Transverse colon (tissue), 4 donors: ENCODE data around the gene DENND2A. TPM values are rescaled to one million over a fixed set of nuclear protein-coding genes. Genes with fewer than 3 reads are reported as not detected.

Experiments used
- DNase-seq: peaks from one replicate; pipeline ENCODE4 v3.0.0-alpha.2; 2019
- H3K27ac ChIP-seq, 4 donors: fragments of 200-600 bp; sonication (generic); 2 replicates each; pipeline ENCODE4 v1.5.1; 2016 to 2018; ENCODE audit warnings: inconsistent platforms in 4 of 4
- H3K27me3 ChIP-seq: fragments of 200-600 bp; sonication (generic); 2 replicates; pipeline ENCODE4 v1.5.1; 2017; ENCODE audit warnings: inconsistent platforms
- H3K36me3 ChIP-seq, 4 donors: fragments of 200-600 bp; sonication (generic); 2 replicates each; pipeline ENCODE4 v1.5.1; 2017 to 2019; ENCODE audit warnings: inconsistent platforms in 4 of 4
- H3K4me1 ChIP-seq, 4 donors: fragments of 200-600 bp; sonication (generic); 2 replicates each; pipeline ENCODE4 v1.5.1; 2017 to 2020; ENCODE audit warnings: inconsistent platforms in 4 of 4
- H3K4me3 ChIP-seq, 4 donors: fragments of 200-600 bp; sonication (generic); 1 replicate in 1 of 4; 2 replicates in 3 of 4; pipeline versions ENCODE4 v1.5.1 to v1.6.1; 2017 to 2019; ENCODE audit warnings: inconsistent platforms in 4 of 4
- H3K9me3 ChIP-seq, 2 donors: fragments of 200-600 bp; sonication (generic); 2 replicates each; pipeline ENCODE4 v1.5.1; 2017 to 2019; ENCODE audit warnings: inconsistent platforms in 2 of 2
- EP300 ChIP-seq: sonication (generic); formaldehyde crosslinking; IDR thresholded peaks from one replicate; pipeline ENCODE4 v1.6.1; 2017; ENCODE audit warnings: antibody characterized with exemption, low read depth
- POLR2A ChIP-seq: fragments of 450-650 bp; IDR thresholded peaks from one replicate; pipeline ENCODE4 v1.6.1; 2016; ENCODE audit warnings: antibody characterized with exemption, mild to moderate bottlenecking, moderate library complexity
- POLR2AphosphoS5 ChIP-seq, 3 donors: sonication (generic); formaldehyde crosslinking; IDR thresholded peaks; one replicate each; pipeline ENCODE4 v1.6.1; 2016; ENCODE audit warnings: antibody characterized with exemption in 3 of 3
- WGBS, 2 donors: methylation state at CpG; one replicate each; pipeline ENCODE4 v1.1.5; 2018; ENCODE audit warnings: low coverage in 1 of 2; 5-methylcytosine and 5-hydroxymethylcytosine counted together
- in situ Hi-C, 4 donors: fragments of 200-750 bp; cut with MboI; loops; one replicate each; pipeline versions ENCODE4 v1.15.0 to v1.15.1; 2017; ENCODE audit warnings: low sequenced_read_pairs in 3 of 4, low pct_ligation_motif_present in 1 of 4, low pct_unique_long_range_greater_than_20kb in 1 of 4
- intact Hi-C: fragments of 100-400 bp; cut with DNase I; formaldehyde crosslinking; loops from one replicate; pipeline ENCODE4 v1.15.1; 2023; ENCODE audit warnings: low total_unique reads
- total RNA-seq, 4 donors: library from RNA; depleted of rRNA; stranded (reverse); fragments of >200 nt; gene quantifications; one replicate each; pipeline ENCODE4 v1.1.0, GENCODE V29; 2016
- TF ChIP-seq, protein P1 (sequence below), 5 experiments: fragments of 200-600 bp in 3 of 5; fragments of 450-650 bp in 2 of 5; sonication (generic) in 3 of 5; IDR thresholded peaks; 1 replicate in 2 of 5; 2 replicates in 3 of 5; pipeline ENCODE4 v1.5.1; 2016 to 2017; ENCODE audit warnings: antibody characterized with exemption in 5 of 5, inconsistent platforms in 3 of 5, mild to moderate bottlenecking in 2 of 5, moderate library complexity in 1 of 5

The DENND2A gene
- total RNA-seq, 4 donors from 2014 or later, result 4.1 to 19.9 (median 7.1) TPM

DNA sequence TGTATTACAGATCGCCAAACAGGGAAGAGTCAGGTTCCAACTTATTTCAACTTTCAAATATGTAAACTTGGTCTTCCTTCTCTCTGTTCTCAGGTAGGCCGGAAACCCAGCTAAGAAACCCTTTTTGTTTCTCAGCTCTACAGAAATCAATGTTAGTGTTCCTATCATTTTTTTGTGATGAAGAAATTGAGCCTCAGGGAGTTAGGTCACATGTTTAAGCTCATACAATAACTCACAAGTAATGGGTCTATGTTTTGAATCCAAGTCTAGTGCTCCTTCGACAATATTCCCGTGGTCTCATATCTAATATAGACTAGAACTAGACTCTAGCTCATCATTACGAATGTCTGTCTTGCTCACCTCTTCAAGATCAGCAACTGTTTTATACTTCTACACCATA lies 22.3 kb downstream of the DENND2A start:
- H3K36me3 ChIP-seq, result no peaks in the 10 kb centered on the region
- no peaks in the 10 kb centered on the region for H3K4me1 ChIP-seq
- intact Hi-C loops (no loop called here), in situ Hi-C loops (no loop called here)
- H3K9me3 ChIP-seq, result no peaks in the 10 kb centered on the region
- DNase-seq, result no peak
- no peak overlapping the region for H3K4me3 ChIP-seq
- 86 to 88% methylated on average over 5 of the region's 5 CpGs for WGBS, 2 donors
- TF ChIP-seq, protein P1, sequence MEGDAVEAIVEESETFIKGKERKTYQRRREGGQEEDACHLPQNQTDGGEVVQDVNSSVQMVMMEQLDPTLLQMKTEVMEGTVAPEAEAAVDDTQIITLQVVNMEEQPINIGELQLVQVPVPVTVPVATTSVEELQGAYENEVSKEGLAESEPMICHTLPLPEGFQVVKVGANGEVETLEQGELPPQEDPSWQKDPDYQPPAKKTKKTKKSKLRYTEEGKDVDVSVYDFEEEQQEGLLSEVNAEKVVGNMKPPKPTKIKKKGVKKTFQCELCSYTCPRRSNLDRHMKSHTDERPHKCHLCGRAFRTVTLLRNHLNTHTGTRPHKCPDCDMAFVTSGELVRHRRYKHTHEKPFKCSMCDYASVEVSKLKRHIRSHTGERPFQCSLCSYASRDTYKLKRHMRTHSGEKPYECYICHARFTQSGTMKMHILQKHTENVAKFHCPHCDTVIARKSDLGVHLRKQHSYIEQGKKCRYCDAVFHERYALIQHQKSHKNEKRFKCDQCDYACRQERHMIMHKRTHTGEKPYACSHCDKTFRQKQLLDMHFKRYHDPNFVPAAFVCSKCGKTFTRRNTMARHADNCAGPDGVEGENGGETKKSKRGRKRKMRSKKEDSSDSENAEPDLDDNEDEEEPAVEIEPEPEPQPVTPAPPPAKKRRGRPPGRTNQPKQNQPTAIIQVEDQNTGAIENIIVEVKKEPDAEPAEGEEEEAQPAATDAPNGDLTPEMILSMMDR (IDR thresholded peaks at IDR 0.05), result no peak
- TF ChIP-seq POLR2A (no peak), EP300 (no peak), POLR2AphosphoS5 (IDR thresholded peaks at IDR 0.05) (no peak)
- no peaks in the 10 kb centered on the region for H3K27me3 ChIP-seq
- H3K27ac ChIP-seq, result no peak overlapping the region

DNA sequence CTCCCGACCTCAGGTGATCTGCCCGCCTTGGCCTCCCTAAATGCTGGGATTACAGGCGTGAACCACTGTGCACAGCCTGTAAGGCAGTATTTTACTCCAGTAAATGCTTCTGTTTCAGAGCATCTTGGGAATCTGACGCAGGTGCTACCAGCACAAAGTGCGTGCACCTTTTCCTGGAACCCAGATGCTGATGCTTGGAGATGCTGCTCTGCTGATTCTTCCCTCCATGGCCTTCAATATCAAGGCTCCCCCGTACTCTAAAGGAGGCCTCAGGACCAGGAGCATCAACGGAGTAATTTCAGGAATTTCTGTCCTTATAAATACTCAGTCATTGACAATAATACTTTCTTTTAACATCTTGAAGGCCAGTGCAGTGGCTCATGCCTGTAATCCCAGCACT lies 23.5 kb downstream of the DENND2A start:
- in situ Hi-C loops, result no loop called here
- no peak for DNase-seq
- 91% methylated on average over 7 of the region's 7 CpGs; no CpG with 5 or more reads in 1 of the 2 donors for WGBS, 2 donors
- H3K9me3 ChIP-seq, result no peaks in the 10 kb centered on the region
- TF ChIP-seq POLR2AphosphoS5 (IDR thresholded peaks at IDR 0.05) (no peak), POLR2A (no peak), EP300 (no peak)
- TF ChIP-seq, protein P1 (IDR thresholded peaks at IDR 0.05), result no peak
- H3K4me1 ChIP-seq, result no peaks in the 10 kb centered on the region
- H3K36me3 ChIP-seq, result no peaks in the 10 kb centered on the region
- H3K27me3 ChIP-seq, result no peaks in the 10 kb centered on the region
- H3K27ac ChIP-seq, result no peak overlapping the region
- no peak overlapping the region for H3K4me3 ChIP-seq
- intact Hi-C loops, result no loop called here

DNA sequence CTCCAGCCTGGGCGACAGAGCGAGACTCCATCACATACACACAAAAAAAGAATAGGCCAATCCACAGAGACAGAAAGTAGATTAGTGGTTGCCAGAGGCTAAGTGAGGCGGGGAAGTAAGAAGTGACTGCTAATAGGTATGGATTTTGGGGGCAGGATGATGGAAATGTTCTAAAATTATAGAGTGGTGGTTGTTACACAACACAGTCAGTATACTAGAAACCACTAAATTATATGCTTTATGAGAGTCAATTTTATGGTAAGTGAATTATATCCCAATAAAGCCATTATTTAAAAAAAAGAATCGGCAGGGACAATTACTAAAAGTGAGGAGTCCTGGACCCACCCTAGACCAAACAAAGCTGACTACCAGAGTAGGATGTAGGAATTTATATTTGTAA lies 24.3 kb downstream of the DENND2A start:
- no peaks in the 10 kb centered on the region for H3K27me3 ChIP-seq
- TF ChIP-seq EP300, result no peak
- TF ChIP-seq, protein P1 (IDR thresholded peaks at IDR 0.05), result no peak
- no peak for TF ChIP-seq POLR2AphosphoS5 (IDR thresholded peaks at IDR 0.05)
- TF ChIP-seq POLR2A, result no peak
- no peak overlapping the region for H3K4me3 ChIP-seq
- in situ Hi-C loops (no loop called here), intact Hi-C loops (no loop called here)
- H3K27ac ChIP-seq, result no peak overlapping the region
- 76 to 81% methylated on average over 4 of the region's 4 CpGs for WGBS, 2 donors
- H3K4me1 ChIP-seq, result no peaks in the 10 kb centered on the region
- no peak for DNase-seq
- no peaks in the 10 kb centered on the region for H3K36me3 ChIP-seq
- no peaks in the 10 kb centered on the region for H3K9me3 ChIP-seq

DNA sequence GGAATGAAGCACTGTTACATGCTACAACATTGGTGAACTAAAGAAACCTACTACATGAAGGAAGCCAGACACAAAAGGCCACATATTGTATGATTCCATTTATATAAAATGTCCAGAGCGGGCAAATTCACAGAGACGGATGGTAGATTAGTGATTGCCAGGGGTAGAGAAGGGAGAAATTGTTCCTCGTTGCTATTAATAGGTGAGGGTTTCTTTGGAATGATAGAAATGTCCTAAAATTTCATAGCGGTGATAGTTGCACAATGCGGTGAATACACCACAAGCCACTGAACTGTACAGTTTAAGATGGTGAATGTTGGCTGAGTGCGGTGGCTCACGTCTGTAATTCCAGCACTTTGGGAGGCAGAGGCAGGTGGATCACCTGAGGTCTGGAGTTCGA lies 29.0 kb downstream of the DENND2A start:
- H3K36me3 ChIP-seq, result no peaks in the 10 kb centered on the region
- 87 to 90% methylated on average over 4 to 8 of the region's 8 CpGs for WGBS, 2 donors
- peaks cover 0 to 14% (median 0%) of the 10 kb centered on the region in 4 donors for H3K4me1 ChIP-seq
- TF ChIP-seq EP300 (no peak), POLR2AphosphoS5 (IDR thresholded peaks at IDR 0.05) (no peak), POLR2A (no peak)
- TF ChIP-seq, protein P1 (IDR thresholded peaks at IDR 0.05), result no peak
- H3K4me3 ChIP-seq, result no peak overlapping the region
- H3K27me3 ChIP-seq, result no peaks in the 10 kb centered on the region
- no peak for DNase-seq
- intact Hi-C loops, result no loop called here
- in situ Hi-C loops, result no loop called here
- H3K27ac ChIP-seq, result no peak overlapping the region
- H3K9me3 ChIP-seq, result no peaks in the 10 kb centered on the region
